DMS153 treated with DMSO at 0.1 percent for 48 hours (cell line): ENCODE results near the gene AHCTF1.

Experiments
- DNase-seq: peaks from one replicate; lab custom pipeline; 2025; ENCODE audit not compliant: unreplicated experiment; lab: John Stamatoyannopoulos, UW

The AHCTF1 gene

DNA sequence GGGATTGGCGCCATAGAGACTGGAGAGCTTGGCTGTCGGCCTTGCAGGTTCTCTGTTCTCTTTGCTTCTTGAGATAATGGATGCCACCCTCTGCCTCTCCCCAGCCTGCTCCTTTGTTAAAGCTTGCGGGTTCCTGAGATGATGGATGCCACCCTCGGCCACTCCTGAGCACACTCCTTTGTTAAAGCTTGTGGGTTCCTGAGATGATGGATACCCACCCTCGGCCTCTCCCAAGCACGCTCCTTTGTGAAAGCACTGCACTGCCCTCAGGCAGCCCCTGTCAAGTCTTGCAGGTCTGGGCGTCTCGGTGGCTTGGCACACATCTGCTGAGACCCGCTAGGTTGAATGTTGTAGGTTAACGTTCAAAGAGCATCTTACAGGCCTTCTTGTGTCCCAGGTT, 131.0 kb downstream of the AHCTF1 start:
- DNase-seq, result no peak

DNA sequence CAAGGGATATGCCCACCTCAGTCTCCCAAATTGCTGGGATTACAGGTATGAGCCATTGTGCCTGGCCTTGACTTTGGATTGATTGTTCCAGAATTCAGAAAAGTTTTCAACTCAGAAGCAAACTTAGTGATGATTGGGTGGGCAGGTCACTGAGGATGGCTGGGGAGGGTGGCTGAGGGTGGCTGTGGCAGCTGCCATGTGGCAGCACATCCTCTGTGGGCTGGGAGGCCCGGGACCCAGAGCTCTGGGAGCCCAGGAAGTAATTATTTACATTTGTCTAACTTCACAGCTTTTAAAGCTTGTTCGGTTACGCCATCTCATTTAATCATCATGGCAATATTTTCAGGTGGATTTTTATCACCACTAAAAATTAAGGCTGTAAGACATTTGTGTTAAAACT, 131.4 kb downstream of the AHCTF1 start:
- DNase-seq, result no peak

- no peak for DNase-seq
Observed at GRCh38 chr1:246798606-246799496, 132.9 kb downstream of the AHCTF1 start.

DNA sequence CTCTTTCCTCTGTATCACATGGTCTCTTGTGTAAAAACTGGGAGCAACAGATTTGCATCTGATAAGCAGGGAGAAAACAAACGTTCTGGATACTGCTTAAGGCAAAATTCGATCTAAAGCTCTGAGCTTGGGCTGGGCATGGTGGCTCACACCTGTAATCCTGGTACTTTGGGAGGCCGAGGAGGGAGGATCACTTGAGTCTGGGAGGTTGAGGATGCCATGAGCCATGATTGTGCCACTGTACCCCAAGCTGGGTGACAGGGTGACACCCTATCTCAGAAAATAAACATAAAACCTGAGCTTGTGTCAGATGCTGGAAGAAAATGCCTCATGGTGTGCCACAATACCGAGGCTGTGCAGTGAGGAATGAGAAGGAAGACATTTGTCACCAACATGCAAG, 133.6 kb downstream of the AHCTF1 start:
- no peak for DNase-seq

DNA sequence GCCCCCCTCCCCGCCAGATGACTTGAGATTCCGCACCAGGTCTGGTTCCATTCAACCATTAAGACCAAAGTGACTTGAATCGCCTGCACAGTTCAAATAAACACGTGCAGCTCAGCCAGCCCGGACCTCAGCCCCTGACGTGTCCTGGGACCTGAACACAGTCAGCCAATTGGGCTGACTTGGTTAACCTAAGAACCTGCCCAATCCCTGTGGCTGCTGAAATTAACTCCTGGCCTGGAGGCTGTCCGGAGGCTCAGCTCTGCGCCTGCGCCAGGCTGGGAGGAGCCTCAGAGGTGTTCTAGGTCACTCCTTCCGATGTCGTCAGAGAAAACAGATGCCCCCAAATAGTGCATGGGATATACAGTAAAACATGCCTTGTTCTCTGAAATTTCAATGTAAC, 134.2 kb downstream of the AHCTF1 start:
- DNase-seq, result no peak

DNA sequence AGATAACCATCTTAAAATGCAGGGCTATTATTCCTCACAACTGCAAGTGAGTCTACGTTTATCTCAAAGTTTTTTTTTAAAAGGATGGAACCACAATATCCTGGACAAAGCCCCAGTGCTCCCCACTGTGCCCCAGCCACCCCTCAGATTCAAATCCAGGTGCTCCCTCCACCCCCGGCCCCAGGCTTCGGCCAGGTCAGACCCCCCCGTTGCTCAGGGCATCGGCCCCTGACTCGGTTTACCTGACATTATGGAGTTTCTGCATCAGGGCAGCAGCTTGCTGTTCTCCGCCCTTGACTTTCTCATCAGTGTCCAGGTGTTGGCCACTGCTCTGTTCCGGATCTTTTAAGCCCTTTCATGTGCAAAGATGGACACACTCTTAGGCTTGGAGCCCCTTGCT, 134.6 kb downstream of the AHCTF1 start:
- DNase-seq, result no peak

- peak; percentile 47 for DNase-seq
Observed at GRCh38 chr1:246795906-246796694, 135.6 kb downstream of the AHCTF1 start.

- peak; percentile 66 for DNase-seq
Observed at GRCh38 chr1:246794828-246795671, 136.7 kb downstream of the AHCTF1 start.

DNA sequence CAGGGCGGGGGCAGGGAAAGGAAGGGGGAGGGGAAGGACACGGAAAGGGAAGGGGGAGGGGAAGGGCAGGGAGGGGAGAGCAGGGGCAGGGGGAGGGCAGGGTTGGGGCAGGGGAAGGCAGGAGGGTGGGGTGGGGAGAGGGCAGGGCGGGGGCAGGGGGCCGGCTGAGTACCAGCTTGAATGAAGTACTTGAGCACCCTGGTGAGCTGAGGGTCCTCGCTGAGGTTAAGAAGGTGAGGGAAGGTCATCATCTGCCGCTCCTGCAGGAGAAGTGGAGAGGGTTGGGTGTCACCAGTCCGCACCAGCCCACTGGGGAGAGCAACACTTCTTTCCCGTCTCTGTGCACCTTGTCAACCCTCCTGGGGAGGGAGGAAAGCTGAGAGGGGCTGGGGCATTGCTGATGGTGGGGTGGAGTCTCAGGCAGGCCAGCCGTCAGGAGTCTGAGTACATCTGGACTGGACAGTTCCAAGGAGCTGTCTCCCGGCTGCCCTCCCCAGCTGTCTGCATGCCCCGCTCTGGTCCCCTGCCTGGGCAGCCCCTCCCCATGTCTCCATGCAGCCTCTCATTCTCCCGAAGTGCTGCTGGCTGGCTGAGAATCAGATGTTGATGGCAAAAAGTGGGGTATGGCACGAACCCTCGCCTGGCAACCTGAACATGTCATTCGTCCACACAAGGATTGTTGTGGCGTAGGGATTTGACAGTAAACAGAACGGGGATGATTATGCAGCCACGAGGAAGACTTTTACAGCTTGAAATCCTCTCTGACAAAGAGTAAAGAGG, 137.5 kb downstream of the AHCTF1 start:
- DNase-seq, result no peak

DNA sequence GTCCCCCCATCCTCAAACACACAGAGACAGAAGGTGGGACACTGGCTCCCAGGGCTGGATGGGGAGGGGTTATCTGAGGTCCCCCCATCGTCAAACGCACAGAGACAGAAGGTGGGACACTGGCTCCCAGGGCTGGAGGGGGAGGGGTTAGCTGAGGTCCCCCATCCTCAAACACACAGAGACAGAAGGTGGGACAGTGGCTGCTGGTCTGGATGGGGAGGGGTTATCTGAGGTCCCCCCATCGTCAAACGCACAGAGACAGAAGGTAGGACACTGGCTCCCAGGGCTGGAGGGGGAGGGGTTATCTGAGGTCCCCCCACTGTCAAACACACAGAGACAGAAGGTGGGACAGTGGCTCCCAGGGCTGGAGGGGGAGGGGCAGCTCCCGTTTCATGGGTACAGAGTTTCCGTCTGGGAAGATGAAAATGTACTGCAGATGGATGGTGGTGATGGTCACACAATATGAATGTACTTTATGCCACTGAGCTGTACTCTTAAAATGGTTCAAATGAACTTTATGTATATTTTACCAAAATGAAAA, 138.3 kb downstream of the AHCTF1 start:
- no peak for DNase-seq

DNA sequence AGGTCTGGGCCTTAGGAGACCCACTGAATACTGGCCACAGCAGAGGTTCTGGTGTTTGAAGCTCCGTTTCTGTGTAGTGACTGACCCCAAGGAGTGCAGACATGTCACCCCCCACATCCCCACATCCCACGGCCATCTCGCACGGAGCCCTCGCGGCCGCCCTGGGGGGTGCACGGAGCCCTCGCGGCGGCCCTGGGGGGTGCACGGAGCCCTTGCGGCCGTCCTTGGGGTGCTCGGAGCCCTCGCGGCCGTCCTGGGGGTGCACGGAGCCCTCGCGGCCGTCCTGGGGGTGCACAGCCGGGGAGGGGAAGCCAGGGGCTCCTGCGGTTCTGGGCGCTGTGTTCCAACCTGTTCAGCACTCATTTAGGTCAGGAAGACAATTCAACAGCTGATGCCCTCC, 139.1 kb downstream of the AHCTF1 start:
- no peak for DNase-seq

- DNase-seq, result no peak
Observed at GRCh38 chr1:246791303-246791918, 140.3 kb downstream of the AHCTF1 start.

DNA sequence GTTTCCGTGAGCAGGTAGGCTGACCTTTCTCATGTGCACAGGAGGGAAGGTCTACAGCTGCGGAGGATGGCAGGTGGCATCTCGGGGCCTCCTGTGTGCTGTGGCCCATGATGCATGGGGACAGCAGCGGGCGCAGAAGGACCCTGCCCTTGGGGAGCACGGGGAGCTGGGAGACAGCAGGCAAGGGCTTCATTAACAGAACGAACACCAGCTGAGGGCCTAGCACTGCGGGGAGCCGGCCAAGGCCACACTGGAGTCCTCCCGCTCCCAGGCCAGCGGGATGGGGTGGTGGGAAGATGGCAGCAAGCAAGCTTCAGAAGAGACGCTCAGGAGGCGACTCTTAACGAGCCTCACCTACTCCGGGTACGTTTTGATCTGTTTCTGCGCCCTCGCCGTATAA, 140.9 kb downstream of the AHCTF1 start:
- no peak for DNase-seq

- DNase-seq, result no peak
Observed at GRCh38 chr1:246790364-246790763, 141.4 kb downstream of the AHCTF1 start.

- no peak for DNase-seq
Observed at GRCh38 chr1:246789454-246790339, 142.1 kb downstream of the AHCTF1 start.
